ENCODE measurements around the gene SKOR2. TPM values are rescaled to one million over a fixed set of nuclear protein-coding genes. Genes with fewer than 3 reads are reported as not detected.

The SKOR2 gene
- total RNA-seq, 1 experiment from 2014 or later: not detected

DNA sequence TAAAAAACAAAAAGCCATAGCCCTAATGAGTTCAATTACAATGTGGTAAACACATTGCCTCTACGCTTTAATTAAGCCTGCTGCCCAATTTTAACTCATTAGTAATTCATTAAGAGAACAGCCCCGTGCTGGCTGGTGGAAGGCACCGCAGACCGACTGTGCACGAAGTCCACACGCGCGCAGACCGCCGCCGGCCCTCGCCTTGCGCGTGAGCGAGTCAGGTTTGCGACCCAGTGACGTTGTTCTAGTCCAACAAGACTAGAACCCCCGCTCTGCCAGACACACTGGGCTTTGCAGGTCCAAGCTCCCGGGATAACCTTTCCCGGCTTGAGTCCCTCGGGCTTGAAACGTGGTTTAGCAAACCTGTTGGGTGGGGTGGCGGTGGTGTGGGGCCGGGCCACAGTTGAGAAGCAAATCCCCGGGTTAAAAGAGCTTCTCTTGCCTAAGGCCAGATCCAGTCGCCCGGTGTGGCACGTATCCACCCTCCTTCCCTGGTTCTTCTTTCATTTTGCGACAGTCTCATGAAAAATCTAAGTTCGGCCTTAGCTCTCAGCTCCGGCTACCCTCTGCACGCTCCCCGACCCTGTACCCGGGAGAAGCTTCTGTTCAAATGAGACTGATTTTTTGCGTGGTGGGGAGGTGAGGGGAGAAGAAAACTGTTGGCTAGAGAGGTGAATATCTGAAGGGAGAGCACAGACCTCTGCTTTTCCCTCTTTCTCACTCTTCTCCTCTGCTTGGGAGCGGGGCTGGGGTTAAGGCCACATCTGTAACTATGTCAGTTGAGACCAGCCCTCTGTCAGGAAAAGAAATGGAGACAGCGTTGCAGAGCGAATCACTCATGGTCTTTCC is 11.1 kb upstream of the SKOR2 start:
- intact Hi-C loops (cut with micrococcal nuclease; ENCODE audit: unreplicated experiment): no loop called here
- H3K27ac ChIP-seq: no peak overlapping the region
- TF ChIP-seq EZH2 (IDR thresholded peaks at IDR 0.05; ENCODE audit: low read depth): no peak
- TF ChIP-seq, protein P1, sequence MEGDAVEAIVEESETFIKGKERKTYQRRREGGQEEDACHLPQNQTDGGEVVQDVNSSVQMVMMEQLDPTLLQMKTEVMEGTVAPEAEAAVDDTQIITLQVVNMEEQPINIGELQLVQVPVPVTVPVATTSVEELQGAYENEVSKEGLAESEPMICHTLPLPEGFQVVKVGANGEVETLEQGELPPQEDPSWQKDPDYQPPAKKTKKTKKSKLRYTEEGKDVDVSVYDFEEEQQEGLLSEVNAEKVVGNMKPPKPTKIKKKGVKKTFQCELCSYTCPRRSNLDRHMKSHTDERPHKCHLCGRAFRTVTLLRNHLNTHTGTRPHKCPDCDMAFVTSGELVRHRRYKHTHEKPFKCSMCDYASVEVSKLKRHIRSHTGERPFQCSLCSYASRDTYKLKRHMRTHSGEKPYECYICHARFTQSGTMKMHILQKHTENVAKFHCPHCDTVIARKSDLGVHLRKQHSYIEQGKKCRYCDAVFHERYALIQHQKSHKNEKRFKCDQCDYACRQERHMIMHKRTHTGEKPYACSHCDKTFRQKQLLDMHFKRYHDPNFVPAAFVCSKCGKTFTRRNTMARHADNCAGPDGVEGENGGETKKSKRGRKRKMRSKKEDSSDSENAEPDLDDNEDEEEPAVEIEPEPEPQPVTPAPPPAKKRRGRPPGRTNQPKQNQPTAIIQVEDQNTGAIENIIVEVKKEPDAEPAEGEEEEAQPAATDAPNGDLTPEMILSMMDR (conservative IDR thresholded peaks at IDR 0.05): no peak
- H2AFZ ChIP-seq: no peak overlapping the region
- ChIA-PET POLR2A (ENCODE audit: unreplicated experiment) (no interaction called here), CTCF (no interaction called here)
- H3K4me2 ChIP-seq: no peak overlapping the region
- H3K4me1 ChIP-seq (replicated peaks; ENCODE audit: insufficient read depth): no peaks in the 10 kb centered on the region
- no peaks in the 10 kb centered on the region for H3K9me2 ChIP-seq (ENCODE audit: insufficient read depth)
- H4K20me1 ChIP-seq (ENCODE audit: insufficient read depth): no peaks in the 10 kb centered on the region
- DNase-seq: no peak
- H3K9me3 ChIP-seq (ENCODE audit: insufficient read depth, low read depth): no peaks in the 10 kb centered on the region
- no peaks in the 10 kb centered on the region for H3K79me2 ChIP-seq (ENCODE audit: low read depth)
- no TSS peak for BruUV-seq (replicated peaks)
- H3K36me3 ChIP-seq (ENCODE audit: low read depth): no peaks in the 10 kb centered on the region
- peaks cover 2% of the 10 kb centered on the region; the same call in 1 of the 2 replicates for H3K27me3 ChIP-seq (ENCODE audit: insufficient read depth, low read depth)
- no peaks in the 10 kb centered on the region for H3F3A ChIP-seq (ENCODE audit: insufficient read depth, low read depth)
- no peak overlapping the region for H3K4me3 ChIP-seq

DNA sequence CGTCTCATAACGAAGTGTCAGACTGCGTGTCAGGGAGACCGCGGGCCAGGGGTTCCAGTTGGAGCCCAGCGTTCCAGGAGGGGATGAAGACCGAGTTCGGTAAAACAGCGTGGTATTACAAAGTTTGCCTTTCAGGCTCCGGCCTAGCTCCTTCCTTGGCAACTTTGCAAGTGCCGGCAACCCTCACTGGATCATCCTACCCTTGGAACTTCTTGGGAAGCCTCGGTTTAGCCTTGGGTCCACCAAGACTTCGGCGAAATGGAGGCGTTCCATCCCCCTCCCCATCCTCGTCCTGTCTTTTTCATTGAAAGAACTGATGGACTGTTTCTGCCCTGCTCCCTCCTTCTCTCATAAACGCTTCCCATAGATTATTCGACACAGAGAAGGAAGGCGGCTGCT is 10.4 kb upstream of the SKOR2 start:
- Histone ChIP-seq H3K27ac (no peak overlapping the region), H3K36me3 (ENCODE audit: low read depth) (no peaks in the 10 kb centered on the region), H3K4me3 (no peak overlapping the region), H3K27me3 (ENCODE audit: insufficient read depth, low read depth) (no peaks in the 10 kb centered on the region), H3K4me1 (replicated peaks; ENCODE audit: insufficient read depth) (no peaks in the 10 kb centered on the region), H3K79me2 (ENCODE audit: low read depth) (no peaks in the 10 kb centered on the region), H3F3A (ENCODE audit: insufficient read depth, low read depth) (no peaks in the 10 kb centered on the region), H3K9me3 (ENCODE audit: insufficient read depth, low read depth) (no peaks in the 10 kb centered on the region), H4K20me1 (ENCODE audit: insufficient read depth) (no peaks in the 10 kb centered on the region), H3K4me2 (no peak overlapping the region), H2AFZ (no peak overlapping the region), H3K9me2 (ENCODE audit: insufficient read depth) (no peaks in the 10 kb centered on the region)
- TF ChIP-seq, protein P1 (conservative IDR thresholded peaks at IDR 0.05): no peak
- TF ChIP-seq EZH2 (IDR thresholded peaks at IDR 0.05; ENCODE audit: low read depth): no peak
- BruUV-seq (replicated peaks): no TSS peak
- intact Hi-C loops (cut with micrococcal nuclease; ENCODE audit: unreplicated experiment): no loop called here
- ChIA-PET CTCF (no interaction called here), POLR2A (ENCODE audit: unreplicated experiment) (no interaction called here)
- no peak for DNase-seq

DNA sequence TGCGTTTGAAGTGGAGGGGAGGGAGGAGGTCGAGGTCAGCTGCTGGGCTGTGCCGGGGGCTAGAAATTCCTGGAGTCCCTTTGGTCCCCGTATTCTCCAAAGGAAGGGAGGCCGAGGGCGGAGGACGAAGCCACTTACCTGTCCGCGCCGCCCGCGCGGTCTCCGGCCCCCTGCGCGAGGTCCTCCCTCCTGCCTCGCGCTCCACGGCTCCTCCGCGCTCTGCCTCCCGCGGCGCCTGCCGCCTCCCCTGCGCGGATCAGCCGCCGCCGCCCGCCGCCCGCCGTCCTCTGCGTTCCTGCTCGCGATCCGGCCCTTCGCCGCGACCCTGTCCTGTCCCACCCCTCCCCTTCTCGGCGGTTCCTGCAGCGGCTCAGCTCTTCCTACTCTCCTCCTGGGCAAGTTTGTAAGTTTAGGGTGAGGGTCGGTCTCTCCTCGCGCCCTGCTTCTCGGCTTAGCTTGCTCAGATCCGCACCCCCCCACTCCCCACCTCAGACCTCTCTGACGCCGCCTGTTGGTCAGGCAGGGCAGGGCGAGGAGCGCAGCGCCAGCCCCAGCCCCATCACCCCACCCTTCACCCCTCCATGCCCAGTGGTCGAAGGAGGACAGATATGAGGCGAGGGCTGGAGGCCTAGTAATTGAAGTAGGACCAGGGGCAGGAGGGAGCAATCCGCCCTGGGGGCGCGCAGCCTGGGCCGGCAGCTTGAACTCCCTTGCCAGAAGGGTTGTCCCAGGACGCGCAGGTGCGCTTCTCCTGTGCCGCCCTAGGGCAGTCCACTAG is 9.7 kb upstream of the SKOR2 start:
- H3F3A ChIP-seq (ENCODE audit: insufficient read depth, low read depth): no peaks in the 10 kb centered on the region
- no peaks in the 10 kb centered on the region for H4K20me1 ChIP-seq (ENCODE audit: insufficient read depth)
- H3K4me3 ChIP-seq: no peak overlapping the region
- H3K9me2 ChIP-seq (ENCODE audit: insufficient read depth): no peaks in the 10 kb centered on the region
- no peaks in the 10 kb centered on the region for H3K79me2 ChIP-seq (ENCODE audit: low read depth)
- CTCF ChIA-PET: no interaction called here
- H3K27me3 ChIP-seq (ENCODE audit: insufficient read depth, low read depth): no peaks in the 10 kb centered on the region; the same call in 1 of the 2 replicates
- H3K9me3 ChIP-seq (ENCODE audit: insufficient read depth, low read depth): no peaks in the 10 kb centered on the region
- H3K36me3 ChIP-seq (ENCODE audit: low read depth): no peaks in the 10 kb centered on the region
- DNase-seq: no peak
- no peaks in the 10 kb centered on the region for H3K4me1 ChIP-seq (replicated peaks; ENCODE audit: insufficient read depth)
- intact Hi-C loops (cut with micrococcal nuclease; ENCODE audit: unreplicated experiment): no loop called here
- POLR2A ChIA-PET (ENCODE audit: unreplicated experiment): no interaction called here
- no peak overlapping the region for H2AFZ ChIP-seq
- no peak overlapping the region for H3K27ac ChIP-seq
- no TSS peak for BruUV-seq (replicated peaks)
- H3K4me2 ChIP-seq: no peak overlapping the region
- TF ChIP-seq, protein P1 (conservative IDR thresholded peaks at IDR 0.05): no peak
- TF ChIP-seq EZH2 (IDR thresholded peaks at IDR 0.05; ENCODE audit: low read depth): no peak

Measured in PC-9 (cell line).